CD4-positive, alpha-beta T cell treated with Interleukin-17A for 4 hours (primary cell): Measurements from ENCODE around the gene CEP63.
"Not testable (repeated sequence)": the region's sequence is repeated elsewhere in the genome, so short reads cannot be mapped to it uniquely, and the experiment has no call there.

Experiments used
- DNase-seq: peaks from one replicate; pipeline ENCODE4 v3.0.0-alpha.2; 2020; ENCODE audit warnings: mixed read lengths

CEP63 gene

DNA sequence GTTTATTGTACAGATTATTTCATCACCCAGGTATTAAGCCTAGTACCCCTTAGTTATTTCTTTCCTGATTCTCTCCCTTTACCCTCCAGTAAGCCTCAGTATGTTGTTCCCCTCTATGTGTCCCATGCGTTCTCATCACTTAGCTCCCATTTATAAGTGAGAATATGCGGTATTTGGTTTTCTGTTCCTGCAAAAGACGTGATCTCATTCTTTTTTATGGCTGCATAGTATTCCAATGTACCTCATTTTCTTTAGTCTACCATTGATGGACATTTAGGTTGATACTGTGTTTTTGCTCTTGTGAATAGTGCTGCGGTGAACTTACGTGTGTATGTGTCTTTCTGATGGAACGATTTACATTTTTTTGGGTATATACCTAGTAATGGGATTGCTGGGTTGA is 36.7 kb downstream of the CEP63 start:
- DNase-seq = no peak

GRCh38 chr3:134525293-134525692 is 39.4 kb downstream of the CEP63 start:
- no peak for DNase-seq

GRCh38 chr3:134526319-134526718 is 40.5 kb downstream of the CEP63 start:
- no peak for DNase-seq

- DNase-seq = no peak
Measured at GRCh38 chr3:134527037-134527436, 41.2 kb downstream of the CEP63 start.

DNA sequence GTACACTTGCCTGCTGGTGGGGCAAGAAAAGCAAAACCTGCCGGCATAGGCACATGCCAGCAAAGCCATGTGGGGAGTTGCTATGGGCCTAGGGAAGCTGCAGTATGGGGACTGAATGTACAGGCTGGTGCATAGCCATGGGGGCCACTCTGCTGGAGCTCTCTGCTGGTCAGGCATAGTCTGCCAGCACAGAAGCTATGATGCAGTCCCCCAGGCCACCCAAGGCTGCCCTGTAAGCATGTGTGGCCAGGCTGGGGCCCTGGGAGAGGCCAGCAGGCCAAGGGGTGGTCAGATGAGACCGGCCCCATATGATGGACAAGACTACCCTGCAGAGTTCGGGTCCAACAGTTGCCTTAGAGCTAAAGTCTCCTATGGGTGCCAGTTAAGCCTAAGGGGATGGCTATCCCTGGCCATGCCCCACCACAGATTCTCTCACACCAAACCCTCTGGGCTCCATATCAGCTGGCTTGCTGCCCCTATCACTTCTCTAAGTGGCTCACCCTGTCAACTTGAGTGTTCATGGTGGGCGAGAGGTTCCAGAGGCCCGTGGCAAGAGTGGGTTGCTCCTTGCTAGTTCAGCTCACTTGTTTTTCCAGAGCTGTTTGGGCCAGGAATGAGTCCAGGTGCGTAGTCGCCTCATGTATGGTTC is 41.8 kb downstream of the CEP63 start:
- DNase-seq = no peak

DNA sequence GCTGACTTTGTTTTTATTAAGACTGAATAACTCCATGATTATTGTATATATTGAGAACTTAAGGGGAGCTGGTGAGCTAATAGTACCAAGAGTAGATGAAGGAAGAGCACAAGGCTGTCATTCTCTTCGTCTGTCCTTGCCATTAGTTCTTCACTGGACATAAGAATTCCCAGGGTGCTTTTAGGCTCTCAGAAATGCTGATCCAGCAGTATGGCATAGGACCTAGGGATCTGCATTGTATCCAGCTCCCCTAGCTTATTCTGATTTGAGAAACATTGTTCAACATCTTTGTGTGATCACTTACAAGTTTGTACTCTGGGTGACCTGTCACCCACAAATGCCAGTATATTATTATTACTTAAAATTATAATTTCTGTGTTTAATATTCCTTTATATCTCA is 47.6 kb downstream of the CEP63 start:
- no peak for DNase-seq

GRCh38 chr3:134535186-134535970 is 49.5 kb downstream of the CEP63 start:
- no peak for DNase-seq

GRCh38 chr3:134536781-134537180 is 50.9 kb downstream of the CEP63 start:
- no peak for DNase-seq

DNA sequence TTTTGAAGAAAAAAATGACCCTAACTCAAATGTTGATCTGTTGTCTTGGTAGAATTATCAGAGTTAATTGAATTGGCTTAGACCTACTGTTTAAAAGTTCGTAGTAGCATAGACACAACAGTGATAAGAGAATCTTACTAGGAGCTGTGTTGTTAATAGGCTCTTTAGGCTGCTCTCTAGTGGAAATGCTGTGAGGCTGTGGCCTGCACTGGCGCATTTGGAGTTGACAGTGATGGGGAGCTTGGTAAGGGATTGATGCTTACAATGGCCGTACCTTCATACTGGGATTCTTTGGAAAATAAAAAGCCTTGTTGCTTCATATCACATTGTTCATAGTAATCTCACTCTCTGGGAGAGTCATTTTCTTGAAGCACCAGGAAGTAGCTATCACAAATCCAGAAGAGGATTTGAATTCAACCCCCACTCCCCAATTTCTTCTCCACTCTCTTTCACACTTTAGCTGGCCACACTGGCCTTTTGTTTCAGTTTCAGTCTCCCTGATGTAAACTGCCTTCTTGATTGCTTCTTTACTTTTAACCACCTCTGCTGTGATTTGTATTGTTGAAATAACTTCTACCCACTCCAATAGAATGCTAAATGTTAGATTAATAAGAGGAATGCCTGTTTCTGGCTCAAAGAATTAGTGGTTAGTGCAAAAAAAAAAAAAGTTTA is 56.6 kb downstream of the CEP63 start:
- no peak for DNase-seq

DNA sequence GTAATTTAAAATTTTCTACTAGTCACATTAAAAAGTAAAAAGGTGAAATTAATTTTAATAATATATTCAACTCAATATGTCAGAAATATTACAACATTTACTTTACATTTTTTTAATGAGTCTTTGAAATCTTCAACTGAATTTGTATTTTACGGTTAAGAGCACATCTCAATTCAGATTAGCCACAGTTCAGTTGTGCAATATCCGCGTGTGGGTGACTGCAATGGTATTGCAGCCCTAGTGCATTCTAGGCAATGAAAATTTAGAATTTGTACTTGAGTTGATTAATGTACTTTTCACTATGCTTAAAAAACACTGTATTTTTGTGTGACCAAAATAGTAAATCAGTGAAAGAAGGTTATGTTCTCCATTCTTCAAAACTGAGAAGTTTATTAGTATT is 57.3 kb downstream of the CEP63 start:
- DNase-seq = no peak

DNA sequence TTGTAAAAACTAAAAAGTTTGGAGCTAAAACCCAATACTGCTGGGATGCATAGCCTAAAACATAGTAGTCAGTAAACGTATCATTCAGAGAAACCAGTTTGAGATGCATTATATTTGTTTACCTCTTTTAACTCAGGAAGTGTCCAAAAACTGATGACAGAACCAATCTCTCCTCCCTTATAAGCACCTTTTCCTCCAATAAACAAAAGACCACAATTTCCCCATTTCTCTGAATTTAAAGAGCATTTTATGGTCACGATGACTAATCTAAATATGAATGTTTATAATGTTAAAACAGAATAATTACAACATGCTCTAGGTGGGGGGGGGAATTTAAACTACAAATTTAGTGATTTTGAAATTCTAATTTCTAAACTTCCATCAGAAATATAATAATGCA is 58.5 kb downstream of the CEP63 start:
- DNase-seq = no peak

DNA sequence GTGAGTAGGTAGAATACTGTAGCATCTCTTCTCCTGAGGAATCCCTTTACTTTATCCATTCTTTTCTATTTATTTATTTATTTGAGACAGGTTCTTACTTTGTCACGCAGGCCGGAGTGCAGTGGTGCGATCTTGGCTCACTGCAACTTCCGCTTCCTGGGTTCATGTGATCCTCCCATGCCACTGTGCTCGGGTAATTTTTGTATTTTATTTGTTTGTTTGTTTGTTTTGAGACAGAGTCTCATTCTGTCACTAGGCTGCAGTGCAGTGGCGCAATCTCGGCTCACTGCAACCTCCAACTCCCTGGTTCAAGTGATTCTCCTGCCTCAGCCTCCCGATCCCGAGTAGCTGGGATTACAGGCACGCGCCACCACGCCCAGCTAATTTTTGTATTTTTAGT is 58.9 kb downstream of the CEP63 start:
- not testable (repeated sequence) for DNase-seq

- no peak for DNase-seq
Measured at GRCh38 chr3:134545818-134546217, 60.0 kb downstream of the CEP63 start.

DNA sequence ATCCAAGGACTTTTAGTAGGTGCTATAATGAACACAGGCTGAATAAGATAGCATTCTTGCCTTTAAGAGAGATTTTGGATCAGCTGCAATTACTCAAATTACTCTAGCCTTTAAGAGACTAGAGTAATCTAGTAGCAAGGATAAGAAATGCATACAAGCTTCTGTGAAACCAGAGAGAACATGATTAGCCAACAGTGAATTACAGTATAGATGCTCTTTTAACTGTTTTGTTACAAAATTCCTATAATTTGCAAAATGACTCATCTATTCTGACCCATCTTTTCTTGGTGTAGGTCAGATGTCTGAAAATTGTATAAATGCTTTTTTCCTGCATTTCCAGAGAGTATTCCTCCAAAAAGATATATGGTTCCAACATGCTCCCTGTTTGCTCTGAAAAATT is 66.9 kb downstream of the CEP63 start:
- no peak for DNase-seq

GRCh38 chr3:134559591-134559990 is 73.7 kb downstream of the CEP63 start:
- DNase-seq = no peak

- no peak for DNase-seq
Measured at GRCh38 chr3:134562055-134562454, 76.2 kb downstream of the CEP63 start.

- DNase-seq = no peak
Measured at GRCh38 chr3:134563601-134564000, 77.7 kb downstream of the CEP63 start.

- no peak for DNase-seq
Measured at GRCh38 chr3:134564991-134565390, 79.1 kb downstream of the CEP63 start.

DNA sequence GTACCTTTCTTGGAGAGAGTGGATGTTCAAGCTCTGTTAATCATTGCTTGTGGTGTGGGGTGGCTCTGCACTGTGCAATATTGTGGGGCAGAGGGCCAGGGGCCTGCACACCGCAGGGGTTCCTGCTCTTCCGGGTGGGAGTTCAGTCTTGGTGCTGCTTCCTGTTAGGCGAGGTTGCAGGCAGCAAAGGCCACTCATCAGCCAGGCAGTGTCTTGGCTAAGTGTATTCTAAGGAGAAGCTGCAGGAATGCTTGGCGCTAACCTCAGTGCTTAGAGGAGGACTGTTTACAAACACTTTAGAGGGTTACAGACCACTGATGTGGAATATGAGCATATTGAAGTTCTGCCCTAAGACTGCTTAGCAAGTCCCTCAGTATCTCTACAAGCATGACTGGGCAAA is 81.7 kb downstream of the CEP63 start:
- no peak for DNase-seq

DNA sequence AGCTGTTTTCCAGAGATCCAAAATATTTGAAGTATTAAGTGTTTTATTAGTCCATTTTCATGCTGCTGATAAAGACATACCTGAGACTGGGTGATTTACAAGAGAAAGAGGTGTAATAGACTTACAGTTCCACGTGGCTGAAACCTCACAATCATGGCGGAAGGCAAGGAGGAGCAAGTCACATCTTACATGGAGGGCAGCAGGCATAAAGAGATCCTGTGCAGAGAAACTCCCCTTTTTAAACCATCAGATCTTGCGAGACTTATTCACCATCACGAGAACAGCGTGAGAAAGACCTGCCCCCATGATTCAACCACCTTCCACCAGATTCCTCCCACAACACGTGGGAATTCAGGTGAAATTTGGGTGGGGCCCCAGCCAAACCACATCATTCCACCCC is 82.9 kb downstream of the CEP63 start:
- DNase-seq = no peak

DNA sequence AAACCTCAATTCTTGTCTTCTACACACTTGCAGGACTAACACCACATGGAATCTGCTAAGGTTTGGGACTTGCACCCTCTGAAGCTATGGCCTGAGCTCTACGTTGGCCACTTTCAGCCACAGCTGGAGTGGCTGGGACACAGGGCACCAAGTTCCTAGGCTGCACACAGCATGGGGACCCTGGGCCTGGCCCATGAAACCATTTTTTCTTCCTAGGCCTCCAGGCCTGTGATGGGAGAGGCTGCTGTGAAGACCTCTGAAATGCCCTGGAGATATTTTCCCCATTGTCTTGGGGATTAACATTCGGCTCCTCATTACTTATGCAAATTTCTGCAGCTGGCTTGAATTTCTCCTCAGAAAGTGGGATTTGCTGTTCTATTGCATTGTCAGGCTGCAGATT is 84.0 kb downstream of the CEP63 start:
- not testable (repeated sequence) for DNase-seq

DNA sequence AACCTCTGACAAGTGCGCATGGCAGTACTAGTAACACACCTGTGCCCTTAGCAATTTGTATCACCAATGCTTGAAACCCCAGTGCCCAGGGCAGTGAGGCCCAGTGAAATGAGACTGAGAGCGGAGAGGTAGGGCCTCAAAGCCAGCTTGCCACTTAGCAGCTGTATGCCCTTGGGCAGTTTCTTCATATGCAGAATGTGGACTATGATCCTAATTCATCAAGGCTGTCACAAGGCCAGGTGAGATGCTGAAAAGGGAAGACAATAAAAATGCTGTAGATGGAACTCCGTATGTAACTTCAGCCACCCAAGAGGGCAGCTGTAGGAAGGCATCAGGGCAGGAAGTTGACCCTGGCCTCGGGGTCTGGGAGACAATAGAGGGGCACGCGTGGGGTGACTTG is 90.6 kb downstream of the CEP63 start:
- no peak for DNase-seq

- DNase-seq = no peak
Measured at GRCh38 chr3:134576831-134577230, 91.0 kb downstream of the CEP63 start.

DNA sequence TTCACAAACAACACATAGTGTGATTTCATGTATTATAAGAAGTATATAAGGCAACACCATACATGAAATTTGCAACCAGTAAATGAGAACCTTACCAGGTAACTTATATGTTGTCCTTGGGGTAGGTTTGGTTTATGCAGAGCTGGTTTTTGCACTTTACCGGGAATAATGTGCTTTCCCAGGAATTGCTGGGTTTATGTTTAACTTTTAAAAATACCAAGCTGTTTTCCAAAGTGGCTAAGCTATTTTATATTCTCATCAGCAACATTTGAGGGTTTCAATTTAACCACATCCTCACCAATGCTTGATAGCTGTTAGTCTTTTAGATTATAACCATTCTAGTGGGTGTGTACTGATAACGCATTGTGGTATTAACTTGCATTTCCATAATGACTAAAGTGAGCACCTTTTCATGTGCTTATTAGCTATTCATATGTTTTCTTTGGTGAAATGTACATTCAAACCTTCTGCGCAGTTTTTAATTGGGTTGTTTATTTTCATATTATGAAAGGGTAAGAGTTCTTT is 93.3 kb downstream of the CEP63 start:
- DNase-seq = no peak
